Left kidney (tissue), 1 donor: ENCODE data around the gene SSH3. TPM values are rescaled to one million over a fixed set of nuclear protein-coding genes. Genes with fewer than 3 reads are reported as not detected.

ENCODE experiments used
- polyA plus RNA-seq: library from polyadenylated mRNA; unstranded; fragments of 120-200 nt; gene quantifications from one replicate; pipeline ENCODE4 v1.2.1, GENCODE V29; 2013; ENCODE audit not compliant: insufficient read length

SSH3 gene
- polyA plus RNA-seq, 1 donor: 22.8 TPM

Other genes starting within 250 kb of the SSH3 start
- gene RHOD, start 246.7 kb upstream of the SSH3 start, polyA plus RNA-seq: 8.0 TPM
- 87.2 TPM for gene KDM2A, start 184.3 kb upstream of the SSH3 start, polyA plus RNA-seq
- 52.4 TPM for gene GRK2, start 37.1 kb upstream of the SSH3 start, polyA plus RNA-seq
- gene ANKRD13D, start 14.2 kb upstream of the SSH3 start, polyA plus RNA-seq: 35.5 TPM
- 25.2 TPM for gene POLD4, start 50.0 kb downstream of the SSH3 start, polyA plus RNA-seq
- 7.0 TPM for gene CLCF1, start 70.1 kb downstream of the SSH3 start, polyA plus RNA-seq
- 29.6 TPM for gene RAD9A, start 88.5 kb downstream of the SSH3 start, polyA plus RNA-seq
- 154 TPM for gene PPP1CA, start 98.3 kb downstream of the SSH3 start, polyA plus RNA-seq
- 8.2 TPM for gene TBC1D10C, start 100.6 kb downstream of the SSH3 start, polyA plus RNA-seq
- 4.4 TPM for gene CARNS1, start 112.1 kb downstream of the SSH3 start, polyA plus RNA-seq
- 40.4 TPM for gene RPS6KB2, start 125.0 kb downstream of the SSH3 start, polyA plus RNA-seq
- 2.6 TPM for gene PTPRCAP, start 134.2 kb downstream of the SSH3 start, polyA plus RNA-seq
- gene CORO1B, start 139.9 kb downstream of the SSH3 start, polyA plus RNA-seq: 55.3 TPM
- not detected for gene GPR152, start 149.2 kb downstream of the SSH3 start, polyA plus RNA-seq
- gene CABP4, start 151.8 kb downstream of the SSH3 start, polyA plus RNA-seq: 1.0 TPM
- gene TMEM134, start 165.7 kb downstream of the SSH3 start, polyA plus RNA-seq: 39.4 TPM
- 51.8 TPM for gene AIP, start 179.5 kb downstream of the SSH3 start, polyA plus RNA-seq
- 28.6 TPM for gene PITPNM1, start 201.8 kb downstream of the SSH3 start, polyA plus RNA-seq
- 32.8 TPM for gene CDK2AP2, start 204.6 kb downstream of the SSH3 start, polyA plus RNA-seq
- gene CABP2, start 219.9 kb downstream of the SSH3 start, polyA plus RNA-seq: 0.35 TPM